Activated CD8-positive, alpha-beta memory T cell treated with anti-CD3 and anti-CD28 coated beads for 1 hour (primary cell): ENCODE data around the gene OR1S2.
"Not testable (repeated sequence)": the region's sequence is repeated elsewhere in the genome, so short reads cannot be mapped to it uniquely, and the experiment has no call there.

ENCODE experiments used
- DNase-seq, 2 donors: peaks; one replicate each; pipeline ENCODE4 v3.0.0-alpha.2; 2020; ENCODE audit warnings: low read depth in 1 of 2; ENCODE audit errors: extremely low read depth in 1 of 2

The OR1S2 gene, protein sequence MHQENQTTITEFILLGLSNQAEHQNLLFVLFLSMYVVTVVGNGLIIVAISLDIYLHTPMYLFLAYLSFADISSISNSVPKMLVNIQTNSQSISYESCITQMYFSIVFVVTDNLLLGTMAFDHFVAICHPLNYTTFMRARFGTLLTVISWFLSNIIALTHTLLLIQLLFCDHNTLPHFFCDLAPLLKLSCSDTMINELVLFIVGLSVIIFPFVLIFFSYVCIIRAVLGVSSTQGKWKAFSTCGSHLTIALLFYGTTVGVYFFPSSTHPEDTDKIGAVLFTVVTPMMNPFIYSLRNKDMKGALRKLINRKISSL

DNA sequence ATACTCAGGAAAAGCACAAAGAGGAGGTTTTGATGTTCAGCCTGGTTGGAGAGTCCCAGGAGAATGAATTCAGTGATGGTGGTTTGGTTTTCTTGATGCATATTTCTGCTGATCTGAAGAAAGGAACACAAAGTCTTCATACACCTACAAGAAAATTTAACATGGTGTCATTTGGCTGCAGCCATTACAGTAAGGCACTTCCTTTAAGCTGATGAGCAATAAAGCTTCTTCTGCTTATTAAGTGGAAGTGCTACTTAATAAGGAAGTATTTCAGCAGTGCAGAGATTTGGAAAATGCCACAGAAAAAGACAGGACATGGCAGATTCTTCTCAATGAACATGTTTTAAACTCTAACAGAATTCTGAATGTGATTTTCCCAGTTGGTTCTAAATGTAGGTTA lies at the start of gene OR1S2:
TSS of gene OR1S2 (minus strand) at position 101 of the 400 bp plus-strand sequence. CDS start at position 101, 0 bp downstream.
- DNase-seq, result no peak

DNA sequence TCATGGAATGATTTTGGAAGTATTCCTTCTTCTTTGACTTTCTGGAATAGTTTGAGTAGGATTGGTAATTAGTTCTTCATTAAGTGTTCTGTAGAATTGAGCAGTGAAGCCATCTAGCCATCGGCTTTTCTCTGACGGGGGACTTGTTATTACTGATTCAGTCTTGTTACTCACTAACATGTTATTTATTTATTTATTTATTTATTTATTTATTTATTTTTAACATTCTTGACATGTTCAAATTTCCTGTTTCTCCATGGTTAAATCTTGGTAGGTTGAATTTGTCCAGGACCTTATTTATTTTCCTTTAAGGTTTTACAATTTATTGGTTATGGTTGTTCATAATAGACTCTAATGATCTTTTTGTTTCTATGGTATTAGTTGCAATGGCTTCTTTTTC lies 40.0 kb upstream of the OR1S2 start:
- no peak for DNase-seq

DNA sequence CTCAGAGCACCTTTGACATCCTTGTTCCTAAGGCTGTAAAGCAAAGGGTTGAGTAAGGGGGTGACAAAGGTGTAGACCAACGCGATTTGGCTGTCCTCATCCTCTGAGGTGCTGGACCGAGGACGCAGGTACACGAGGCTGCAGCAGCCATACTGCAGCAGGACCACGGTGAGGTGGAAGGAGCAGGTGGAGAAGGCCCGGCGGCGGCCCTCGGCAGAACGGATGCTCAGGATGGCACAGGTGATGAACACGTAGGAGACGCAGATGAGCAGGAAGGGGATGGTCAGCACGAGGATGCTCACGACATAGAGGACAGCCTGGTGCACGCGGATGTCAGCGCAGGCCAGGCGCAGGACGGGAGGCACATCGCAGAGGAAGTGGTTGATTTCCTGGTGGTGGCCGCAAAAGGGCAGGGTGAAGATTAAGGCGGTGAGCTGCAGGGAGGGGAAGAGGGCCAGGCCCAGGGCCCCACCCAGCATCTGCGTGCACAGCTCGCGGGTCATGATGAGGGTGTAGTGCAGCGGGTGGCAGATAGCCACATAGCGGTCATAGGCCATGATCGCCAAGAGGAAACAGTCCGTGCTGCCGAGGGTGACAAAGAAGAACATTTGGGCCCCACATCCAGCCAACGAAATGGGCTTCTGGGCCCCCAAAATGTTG lies 24.1 kb upstream of the OR1S2 start:
- DNase-seq, result no peak

DNA sequence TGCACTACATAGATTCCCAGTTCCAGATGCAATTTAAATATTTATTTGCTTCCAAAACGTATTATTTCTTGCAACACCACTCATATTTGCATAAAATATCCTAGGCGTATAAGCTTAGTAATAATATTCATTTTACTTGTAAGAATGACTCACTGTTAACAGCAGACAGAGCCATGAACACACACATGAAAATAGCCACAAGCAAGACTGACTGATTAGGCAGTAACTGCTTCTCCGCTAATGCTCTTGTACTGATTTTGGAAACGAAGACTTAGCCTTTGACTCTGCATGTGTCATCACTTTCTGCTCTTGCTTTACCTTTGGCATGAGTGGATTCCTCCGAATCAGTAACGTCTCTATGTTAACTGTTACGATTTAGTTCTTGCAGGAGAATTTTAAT lies 18.8 kb upstream of the OR1S2 start:
- DNase-seq, result no peak

DNA sequence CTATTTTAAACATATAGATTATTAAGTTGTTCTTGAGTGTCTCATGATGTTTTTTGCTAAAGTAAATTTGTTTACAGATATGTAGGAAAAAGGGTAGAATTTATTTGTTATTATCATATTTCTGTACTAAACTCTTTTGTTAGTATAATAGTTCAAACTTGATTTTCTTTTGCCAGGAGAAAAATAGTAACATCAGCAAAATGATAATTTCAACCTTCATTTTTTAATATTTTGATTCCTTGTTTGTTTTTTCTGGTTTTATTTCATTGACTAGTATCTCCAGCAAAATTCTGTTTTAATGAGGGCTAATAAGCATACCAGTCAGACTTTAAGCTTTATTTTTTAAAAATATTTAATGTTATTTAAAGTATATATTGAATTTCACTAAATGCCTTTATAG lies 12.5 kb upstream of the OR1S2 start:
- DNase-seq, result no peak

DNA sequence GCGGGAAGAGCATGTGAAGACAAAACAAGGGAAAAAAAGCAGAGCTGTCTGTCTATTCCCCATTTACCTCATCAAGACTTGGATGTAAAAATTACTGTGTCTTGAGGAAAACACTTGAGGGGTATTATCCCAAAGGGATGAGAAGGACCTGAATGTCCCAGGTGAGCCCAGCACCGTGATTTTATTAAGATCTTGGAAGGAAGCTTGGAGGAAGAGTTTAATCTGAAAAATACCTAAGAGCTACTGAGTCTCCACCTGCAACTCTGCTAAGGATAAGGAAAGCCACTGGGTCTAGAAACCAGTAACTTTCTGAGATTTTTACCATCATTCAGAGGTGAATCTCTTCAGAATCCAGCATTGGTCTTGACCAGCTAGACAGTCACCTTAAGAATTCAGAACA lies 8.5 kb upstream of the OR1S2 start, which contains the start of gene OR1S1:
TSS of gene OR1S1 (plus strand) at position 301 of the 400 bp plus-strand sequence.
- not testable (repeated sequence) for DNase-seq

DNA sequence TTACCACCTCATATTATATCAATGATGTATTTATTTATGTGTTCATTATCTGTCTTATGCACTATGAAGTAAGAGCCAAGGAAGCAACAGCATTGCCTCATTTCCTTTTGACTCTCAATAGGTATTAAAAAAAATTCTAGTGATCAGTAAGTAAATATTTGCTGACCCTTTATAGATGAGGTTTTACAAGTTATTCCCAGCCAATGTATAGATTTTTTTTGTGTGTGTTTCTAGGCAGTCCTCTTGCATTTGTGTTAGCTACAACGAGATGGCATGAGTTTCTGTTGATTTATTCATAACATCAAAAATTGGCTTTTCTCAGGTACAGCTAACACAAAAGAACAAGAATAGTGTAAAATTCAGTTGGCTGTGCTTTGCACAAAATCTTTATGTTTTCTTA lies 4.7 kb downstream of the OR1S2 start:
- no peak for DNase-seq

DNA sequence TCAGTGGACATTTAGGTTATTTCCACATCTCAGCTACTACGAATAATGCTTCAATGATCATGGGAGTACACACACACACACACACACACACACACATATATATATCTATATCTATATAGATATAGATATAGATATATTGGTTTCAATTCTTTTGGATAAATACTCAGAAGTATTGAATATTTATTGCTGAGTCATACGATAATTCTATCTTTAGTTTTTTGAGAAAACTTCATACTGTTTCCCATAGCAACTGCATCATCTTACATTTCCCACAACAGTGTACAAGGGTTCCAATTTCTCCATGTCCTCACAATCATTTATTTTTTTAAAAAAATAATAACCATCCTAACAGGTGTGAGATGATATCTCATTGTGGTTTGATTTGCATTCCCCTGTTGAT lies 8.0 kb downstream of the OR1S2 start:
- no peak for DNase-seq

DNA sequence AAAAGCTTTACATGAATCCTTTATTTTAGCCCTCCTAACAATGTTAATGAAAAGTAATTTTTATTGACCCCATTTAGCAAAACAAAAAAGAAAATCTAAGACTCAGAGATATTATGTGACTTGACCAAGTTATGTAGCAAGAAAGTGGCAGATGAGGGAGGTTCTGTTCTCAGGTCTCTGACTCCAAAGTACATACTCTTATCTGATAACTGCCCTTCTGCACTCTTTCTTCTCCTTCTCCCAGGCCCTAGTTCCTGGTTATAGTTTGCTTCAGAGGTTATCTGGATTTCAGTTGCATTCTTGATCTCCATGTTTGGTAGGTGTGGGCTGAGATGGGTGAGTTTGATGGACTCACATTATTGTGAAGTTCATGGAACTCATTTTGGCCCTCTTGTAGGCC lies 10.6 kb downstream of the OR1S2 start:
- no peak for DNase-seq

DNA sequence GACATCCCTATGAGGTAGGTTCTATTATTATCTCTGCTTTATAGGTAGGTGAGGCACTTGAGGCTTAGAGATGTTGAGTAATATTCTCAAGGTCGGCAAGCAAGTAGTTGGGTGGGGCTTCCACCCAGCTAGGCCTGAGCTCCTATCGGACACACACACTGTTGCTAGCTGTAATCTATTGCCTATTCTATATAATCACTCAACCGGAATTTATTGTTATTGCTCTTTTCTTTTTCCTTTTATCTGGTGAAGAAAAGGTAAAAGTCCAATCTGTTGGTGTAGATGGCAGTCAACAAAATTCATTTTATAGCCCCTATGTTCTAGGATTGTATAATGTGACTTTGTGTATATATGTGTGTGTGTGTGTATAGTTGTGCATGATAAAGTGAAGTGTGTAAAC lies 11.7 kb downstream of the OR1S2 start:
- DNase-seq, result no peak

DNA sequence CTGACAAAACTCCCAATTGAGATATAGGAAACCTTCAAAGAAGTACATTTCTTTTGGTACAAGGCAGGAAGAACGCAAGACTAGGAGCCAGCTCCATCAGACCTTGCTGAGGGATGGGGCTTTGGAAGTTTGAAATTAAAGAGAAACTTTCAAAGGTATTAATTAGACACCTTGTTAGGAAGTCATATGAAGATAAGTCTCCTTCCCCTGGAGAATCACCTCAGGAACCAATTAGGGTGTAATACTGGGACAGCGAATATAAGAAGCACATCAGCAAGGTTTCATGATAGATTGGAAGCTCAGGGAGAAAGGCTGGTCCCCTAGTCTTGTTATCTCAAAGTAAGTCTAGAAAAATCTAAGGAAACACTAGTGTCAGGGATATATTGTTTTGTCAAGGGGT lies 15.2 kb downstream of the OR1S2 start, which contains the start of gene OR9Q2:
TSS of gene OR9Q2 (plus strand) at position 301 of the 400 bp plus-strand sequence. CDS start 1,421 bp downstream, outside the sequence.
- no peak for DNase-seq

DNA sequence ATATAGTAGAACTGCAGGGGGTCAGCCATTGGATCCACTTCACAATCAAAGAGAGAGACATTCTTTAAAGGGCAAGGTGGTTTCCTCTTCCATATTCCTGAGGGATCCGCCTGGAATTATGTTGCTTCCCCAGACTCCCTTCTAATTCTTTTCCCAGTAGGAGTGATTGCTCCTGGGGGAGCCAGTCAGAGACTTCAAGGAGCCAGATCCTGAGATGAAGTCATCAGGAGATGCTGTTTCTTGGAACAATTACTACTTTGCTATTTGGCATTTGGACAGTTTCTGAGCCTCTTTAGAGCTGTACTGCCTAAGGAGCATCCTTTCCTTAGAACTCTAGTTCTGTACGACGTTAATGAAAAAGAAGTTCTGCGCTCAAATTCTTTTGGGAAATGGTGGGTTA lies 17.0 kb downstream of the OR1S2 start:
- DNase-seq, result no peak

DNA sequence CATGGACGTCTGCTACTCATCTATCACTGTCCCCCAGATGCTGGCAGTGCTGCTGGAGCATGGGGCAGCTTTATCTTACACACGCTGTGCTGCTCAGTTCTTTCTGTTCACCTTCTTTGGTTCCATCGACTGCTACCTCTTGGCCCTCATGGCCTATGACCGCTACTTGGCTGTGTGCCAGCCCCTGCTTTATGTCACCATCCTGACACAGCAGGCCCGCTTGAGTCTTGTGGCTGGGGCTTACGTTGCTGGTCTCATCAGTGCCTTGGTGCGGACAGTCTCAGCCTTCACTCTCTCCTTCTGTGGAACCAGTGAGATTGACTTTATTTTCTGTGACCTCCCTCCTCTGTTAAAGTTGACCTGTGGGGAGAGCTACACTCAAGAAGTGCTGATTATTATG lies 24.3 kb downstream of the OR1S2 start:
- DNase-seq, result no peak

DNA sequence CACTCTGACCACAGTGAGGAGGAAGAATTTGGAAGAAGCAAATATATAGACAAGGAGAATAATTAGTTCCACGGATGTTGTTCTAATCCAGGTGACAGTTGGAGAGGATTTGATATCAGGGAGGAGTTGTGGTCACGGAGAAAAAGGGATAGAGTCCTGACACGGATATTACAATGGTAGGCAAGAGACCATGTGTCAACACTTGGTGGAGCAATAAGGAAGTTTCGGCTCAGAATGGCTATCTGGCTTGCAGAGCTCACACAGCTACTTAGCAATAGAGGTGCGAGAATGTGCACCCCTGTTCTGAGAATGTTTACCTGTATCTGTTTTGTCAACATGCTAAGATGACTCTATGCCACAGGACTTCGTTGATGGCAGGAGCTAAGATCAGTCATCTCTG lies 25.5 kb downstream of the OR1S2 start:
- no peak for DNase-seq

DNA sequence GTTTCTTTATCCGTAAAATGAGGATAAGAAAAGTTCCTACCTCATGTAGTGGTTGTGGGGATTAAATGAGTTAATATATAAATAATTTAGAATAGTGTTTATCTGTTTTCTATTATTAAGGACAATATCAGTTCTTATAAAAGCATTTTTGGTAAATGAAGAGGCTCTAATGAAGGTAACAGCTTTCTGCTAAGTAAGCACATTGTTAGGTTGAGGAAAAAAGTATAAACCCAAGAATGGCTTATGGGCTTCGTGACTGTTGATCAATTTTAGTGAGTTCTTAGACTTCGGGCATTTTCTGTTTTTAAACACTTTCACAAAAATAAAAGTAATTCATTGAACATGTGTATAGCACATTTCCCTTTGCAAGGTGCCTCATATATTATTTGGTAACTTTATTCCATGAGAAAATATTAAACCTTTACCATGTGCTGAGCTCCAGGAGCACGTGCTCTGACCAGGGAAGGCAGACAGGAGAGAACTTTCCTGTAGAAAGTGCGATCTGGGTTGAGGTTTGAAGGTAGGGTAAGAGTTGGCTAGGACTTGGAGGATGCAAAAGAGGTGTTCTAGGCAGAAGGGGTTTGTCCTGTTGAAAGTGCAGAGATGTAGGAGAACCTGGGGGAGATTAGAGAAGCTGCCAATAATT lies 26.4 kb downstream of the OR1S2 start:
- no peak for DNase-seq

DNA sequence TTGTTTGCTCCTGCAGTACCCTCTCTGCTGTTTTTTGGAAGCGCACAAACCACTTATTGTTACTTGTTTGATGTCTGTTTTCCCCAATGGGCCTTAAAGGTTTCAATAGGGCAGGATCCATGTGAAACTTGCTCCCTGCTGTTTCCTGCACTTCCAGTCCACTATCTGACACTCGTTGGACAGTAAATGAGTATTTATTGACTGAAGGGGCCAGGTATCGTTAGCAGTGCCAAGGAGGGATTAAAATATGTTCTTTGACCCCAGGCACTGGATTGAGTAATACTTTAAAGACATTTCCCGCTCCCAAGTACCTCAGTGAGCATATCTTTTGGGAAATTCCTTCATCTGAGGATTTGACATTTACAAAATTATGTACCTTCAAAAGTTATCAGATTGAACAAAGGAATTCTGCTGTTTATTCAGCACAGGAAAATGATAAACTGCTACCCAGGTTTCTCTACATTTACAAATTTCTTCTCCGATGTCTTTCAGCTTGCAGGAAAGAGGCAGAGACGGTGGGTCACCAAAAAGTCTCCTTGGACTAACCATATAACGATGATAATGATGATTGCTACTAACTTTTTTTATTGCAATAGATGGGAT lies 38.3 kb downstream of the OR1S2 start:
- no peak for DNase-seq

DNA sequence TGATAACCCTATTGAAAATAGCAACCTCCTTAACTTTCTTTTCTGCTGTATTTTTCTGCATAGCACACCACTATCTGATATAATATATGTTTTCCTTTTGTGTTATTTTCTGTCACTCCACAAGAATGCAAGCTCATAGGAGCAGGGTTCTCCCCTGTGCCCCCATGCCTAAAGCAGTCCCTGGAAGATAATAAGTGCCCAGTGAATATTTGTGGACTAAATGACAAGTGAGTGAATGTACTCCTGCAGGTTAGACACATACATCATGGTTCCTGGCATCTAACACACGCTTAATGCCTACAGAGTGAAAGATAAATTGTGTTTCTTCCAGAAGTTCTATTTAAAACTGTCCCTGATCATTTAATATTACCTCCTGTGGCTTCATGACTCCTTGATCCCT lies 39.0 kb downstream of the OR1S2 start:
- no peak for DNase-seq

DNA sequence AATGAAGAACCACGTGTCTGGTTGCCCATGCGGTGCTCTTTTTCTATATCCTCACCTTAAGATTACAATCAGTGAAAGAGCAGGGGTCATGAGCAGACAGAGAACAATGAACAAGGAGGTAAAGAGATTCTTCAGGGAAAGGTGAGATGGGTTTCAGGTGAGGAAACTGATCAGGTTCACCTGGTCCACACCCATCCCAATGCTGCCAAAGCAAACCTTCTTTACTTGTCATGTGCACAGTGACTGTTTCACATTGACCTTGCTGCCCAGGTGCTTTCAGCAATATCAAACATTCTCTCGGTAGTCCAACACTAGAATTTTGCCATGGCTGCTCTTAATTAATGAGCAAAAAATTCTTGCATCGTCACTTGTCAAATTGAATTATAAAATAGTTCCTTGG lies 39.6 kb downstream of the OR1S2 start:
- DNase-seq, result no peak
